Vagina (tissue), 2 donors: ENCODE results near the gene RHOT1.
"Not testable (repeated sequence)": the region's sequence is repeated elsewhere in the genome, so short reads cannot be mapped to it uniquely, and the experiment has no call there.

Experiments used
- CTCF ChIP-seq, 3 experiments: fragments of 450-650 bp in 2 of 3; fragments of 200-600 bp in 1 of 3; sonication (generic) in 1 of 3; IDR thresholded peaks; one replicate each; pipeline ENCODE4 v1.5.1; 2017 to 2019; ENCODE audit warnings: antibody characterized with exemption in 3 of 3, mild to moderate bottlenecking in 2 of 3, moderate library complexity in 2 of 3
- POLR2A ChIP-seq, 2 donors: fragments of 450-650 bp; IDR thresholded peaks; one replicate each; pipeline ENCODE4 v1.6.1; 2017; ENCODE audit warnings: antibody characterized with exemption in 2 of 2, mild to moderate bottlenecking in 2 of 2, moderate library complexity in 2 of 2
- POLR2AphosphoS5 ChIP-seq, 2 donors: sonication (generic); formaldehyde crosslinking; IDR thresholded peaks; one replicate each; pipeline ENCODE4 v1.9.0; 2017; ENCODE audit warnings: antibody characterized with exemption in 2 of 2, mild to moderate bottlenecking in 2 of 2, low read depth in 1 of 2; ENCODE audit not compliant: insufficient read depth in 1 of 2

DNA sequence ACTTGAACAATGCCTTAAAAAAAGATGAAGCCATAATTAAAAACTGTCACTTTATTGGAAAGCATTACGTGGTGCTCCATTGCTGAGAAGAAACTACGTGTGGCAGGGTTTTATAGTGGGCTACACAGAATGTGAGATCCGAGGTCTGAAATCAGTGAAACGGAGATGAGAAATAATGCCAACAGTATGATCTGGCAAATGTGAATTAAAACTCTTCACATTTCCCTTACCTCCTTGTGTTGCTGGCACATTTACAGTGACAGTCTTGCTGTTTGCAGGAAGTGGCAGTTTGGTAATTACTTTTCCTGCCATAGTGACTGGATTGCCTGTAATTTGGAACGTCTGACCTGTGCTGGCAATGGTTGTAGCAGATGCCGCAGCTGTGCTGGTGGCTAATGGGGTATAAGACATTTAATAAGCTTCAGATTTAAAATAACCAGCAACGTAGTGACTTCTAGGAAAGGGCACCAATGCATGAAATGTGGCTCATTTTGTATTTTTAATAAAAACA is 35.8 kb upstream of the RHOT1 start:
- not testable (repeated sequence) for TF ChIP-seq CTCF (IDR thresholded peaks at IDR 0.05); POLR2A (IDR thresholded peaks at IDR 0.05); POLR2AphosphoS5 (IDR thresholded peaks at IDR 0.05; ENCODE audit: insufficient read depth in 1 of 2, low read depth in 1 of 2)
